Mammary epithelial cell (primary cell): ENCODE measurements around the gene CD163L1.

Experiments used
- EZH2 ChIP-seq: IDR thresholded peaks from 2 replicates; pipeline ENCODE4 v1.6.1; 2012; ENCODE audit warnings: low read length, inconsistent platforms, borderline replicate concordance
- TF ChIP-seq, protein P1 (sequence below), 2 donors: IDR thresholded peaks in 1 of 2; conservative IDR thresholded peaks in 1 of 2; 2 replicates each; pipeline ENCODE4 v1.5.1; 2011 to 2012; ENCODE audit warnings: inconsistent platforms in 2 of 2, low read length in 2 of 2, mild to moderate bottlenecking in 2 of 2, control low read depth in 1 of 2, low read depth in 1 of 2; ENCODE audit not compliant: insufficient read depth in 1 of 2; ENCODE audit errors: extremely low read depth in 1 of 2

DNA sequence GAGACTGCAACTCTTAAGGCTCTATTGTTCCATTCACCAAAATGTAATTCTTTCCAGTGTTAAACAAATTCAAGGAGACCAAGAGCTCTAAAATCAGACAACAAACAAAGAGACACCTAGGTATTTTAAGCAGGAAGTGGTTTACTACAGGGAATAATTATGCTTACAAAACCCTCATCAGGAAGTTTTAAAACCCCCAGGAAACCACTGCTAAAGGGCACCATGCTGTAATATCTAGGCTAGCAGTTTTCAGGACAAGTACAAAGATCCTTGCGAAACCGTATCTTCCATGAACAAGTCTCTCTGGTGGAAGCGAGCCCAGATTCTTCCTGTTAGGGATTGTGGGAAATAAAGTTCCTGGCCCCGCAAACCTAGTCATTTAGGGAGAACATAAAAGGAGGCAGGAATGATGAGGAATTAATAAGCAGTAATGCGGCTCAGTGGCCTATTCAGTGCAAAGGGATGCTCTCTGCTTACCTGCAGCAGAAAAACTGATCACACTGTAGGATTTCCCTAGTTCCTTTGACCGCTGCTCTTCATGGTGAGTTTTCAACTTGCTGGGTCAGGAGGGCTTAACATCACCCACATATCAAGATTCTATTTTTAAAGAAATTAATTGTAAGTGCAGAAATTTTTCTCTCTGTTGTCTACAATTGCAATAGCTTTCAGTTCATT is 97.3 kb downstream of the CD163L1 start:
- TF ChIP-seq, protein P1, sequence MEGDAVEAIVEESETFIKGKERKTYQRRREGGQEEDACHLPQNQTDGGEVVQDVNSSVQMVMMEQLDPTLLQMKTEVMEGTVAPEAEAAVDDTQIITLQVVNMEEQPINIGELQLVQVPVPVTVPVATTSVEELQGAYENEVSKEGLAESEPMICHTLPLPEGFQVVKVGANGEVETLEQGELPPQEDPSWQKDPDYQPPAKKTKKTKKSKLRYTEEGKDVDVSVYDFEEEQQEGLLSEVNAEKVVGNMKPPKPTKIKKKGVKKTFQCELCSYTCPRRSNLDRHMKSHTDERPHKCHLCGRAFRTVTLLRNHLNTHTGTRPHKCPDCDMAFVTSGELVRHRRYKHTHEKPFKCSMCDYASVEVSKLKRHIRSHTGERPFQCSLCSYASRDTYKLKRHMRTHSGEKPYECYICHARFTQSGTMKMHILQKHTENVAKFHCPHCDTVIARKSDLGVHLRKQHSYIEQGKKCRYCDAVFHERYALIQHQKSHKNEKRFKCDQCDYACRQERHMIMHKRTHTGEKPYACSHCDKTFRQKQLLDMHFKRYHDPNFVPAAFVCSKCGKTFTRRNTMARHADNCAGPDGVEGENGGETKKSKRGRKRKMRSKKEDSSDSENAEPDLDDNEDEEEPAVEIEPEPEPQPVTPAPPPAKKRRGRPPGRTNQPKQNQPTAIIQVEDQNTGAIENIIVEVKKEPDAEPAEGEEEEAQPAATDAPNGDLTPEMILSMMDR (conservative IDR thresholded peaks at IDR 0.05 in 1 of 2, IDR thresholded peaks at IDR 0.05 in 1 of 2; ENCODE audit: extremely low read depth in 1 of 2, insufficient read depth in 1 of 2, low read depth in 1 of 2, low read length in 2 of 2), result no peak
- TF ChIP-seq EZH2, result no peak
